GM21825 (cell line): ENCODE data around the gene FRAT2.

ENCODE experiments used
- ATAC-seq: cut with Tn5 transposase; IDR thresholded peaks from one replicate; pipeline ENCODE4 v1.9.1; 2021; ENCODE audit warnings: mild to moderate bottlenecking, moderate library complexity; ENCODE audit not compliant: unreplicated experiment

Gene FRAT2

DNA sequence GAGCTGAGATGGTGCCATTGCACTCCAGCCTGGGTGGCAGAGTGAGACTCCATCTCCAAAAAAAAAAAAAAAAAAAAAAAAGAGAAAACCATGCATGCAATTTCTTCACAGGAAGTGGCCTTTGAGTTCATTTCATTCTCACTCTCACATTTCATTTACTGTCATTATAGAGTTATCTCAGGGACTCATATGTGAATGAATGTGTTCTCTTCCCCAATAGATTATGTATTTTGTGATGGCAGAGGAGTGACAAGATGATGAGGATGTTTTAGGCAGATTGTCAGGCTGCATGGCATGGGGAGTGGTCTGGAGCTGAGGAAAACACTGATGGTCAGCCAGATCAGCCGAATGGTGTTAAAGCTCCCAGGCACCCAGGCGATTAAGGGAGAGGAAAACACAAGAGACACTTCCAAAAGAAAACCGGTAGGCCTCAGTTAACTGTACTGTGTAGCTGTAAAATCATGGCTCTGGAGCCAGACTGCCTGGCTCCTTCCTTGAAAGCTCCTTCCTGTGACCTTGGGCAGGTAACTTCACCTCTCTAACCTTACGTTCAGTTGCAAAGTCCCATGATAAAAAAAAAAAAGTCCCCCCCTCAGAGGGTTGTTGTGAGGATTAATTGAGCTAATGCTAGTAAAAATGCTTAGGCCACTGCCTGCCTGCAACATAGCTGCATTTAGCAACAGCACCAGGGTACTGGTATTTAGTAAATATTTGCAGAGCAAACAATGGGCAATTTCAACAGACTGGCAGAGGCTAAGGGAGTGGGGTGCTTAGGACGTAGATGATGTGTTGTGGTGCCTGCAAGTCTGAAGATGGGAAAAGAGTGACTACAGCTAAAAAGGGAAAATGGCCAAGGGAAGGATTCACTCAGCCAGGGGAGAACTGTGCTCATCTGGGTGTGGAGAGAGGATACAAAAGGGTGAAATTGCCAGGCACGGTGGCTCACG lies 6.9 kb downstream of the FRAT2 start:
- no peak for ATAC-seq

DNA sequence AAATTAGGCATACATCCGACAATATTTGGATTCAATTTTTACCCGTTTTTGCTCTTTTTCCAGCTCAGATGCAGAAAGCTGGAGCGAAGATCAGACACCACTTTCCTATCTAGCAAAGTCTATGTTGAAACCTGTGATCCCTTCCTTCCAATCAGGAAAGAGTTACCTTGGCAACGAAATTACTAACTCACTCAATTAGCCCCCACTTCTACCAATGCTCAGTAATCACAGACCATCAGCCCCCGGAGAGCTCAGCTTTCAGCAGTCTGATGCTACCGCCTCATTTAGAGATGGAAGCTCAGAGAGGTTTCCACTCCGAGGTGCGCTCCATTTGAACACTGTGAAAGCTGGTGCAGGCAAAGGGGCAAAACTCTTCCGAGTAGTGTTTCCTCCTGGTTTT lies 8.8 kb downstream of the FRAT2 start:
- no peak for ATAC-seq

DNA sequence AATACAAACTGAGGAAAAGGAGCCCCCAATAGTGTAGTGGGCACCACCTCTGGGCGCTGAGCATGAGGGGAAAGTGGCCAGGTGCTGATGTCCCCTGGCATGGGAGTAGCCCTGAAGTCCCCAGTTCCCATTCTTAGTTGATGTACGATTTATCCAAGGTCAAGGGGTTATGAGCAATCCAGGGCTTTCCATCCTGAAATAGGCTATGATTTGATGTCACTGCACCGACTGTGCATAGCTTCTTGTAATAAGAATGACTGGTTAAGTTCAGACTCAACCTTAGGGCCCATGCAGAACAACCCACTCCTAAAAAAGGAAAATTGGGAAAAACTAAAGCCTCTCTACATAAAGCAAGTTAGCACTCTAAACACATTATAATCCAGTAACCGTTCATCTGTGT lies 11.0 kb downstream of the FRAT2 start:
- no peak for ATAC-seq

DNA sequence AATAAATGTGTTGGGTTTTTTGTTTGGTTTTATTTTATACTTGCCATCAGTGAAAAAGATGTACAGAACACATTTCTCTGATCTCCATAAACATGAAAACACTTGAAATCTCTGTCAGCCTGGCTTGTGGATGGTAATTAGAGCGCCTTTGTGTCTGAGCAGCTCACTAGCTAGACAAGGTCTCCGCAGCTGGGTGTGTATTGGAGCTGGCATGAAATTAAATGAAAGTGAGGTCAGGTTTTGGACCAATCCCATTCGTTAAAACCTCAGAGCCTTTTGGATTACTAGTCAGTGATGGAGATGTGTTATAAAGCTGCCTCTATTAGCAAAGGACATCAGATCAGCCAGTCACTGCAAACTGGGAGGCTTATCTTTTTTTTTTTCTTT lies 12.7 kb downstream of the FRAT2 start:
- no peak for ATAC-seq

DNA sequence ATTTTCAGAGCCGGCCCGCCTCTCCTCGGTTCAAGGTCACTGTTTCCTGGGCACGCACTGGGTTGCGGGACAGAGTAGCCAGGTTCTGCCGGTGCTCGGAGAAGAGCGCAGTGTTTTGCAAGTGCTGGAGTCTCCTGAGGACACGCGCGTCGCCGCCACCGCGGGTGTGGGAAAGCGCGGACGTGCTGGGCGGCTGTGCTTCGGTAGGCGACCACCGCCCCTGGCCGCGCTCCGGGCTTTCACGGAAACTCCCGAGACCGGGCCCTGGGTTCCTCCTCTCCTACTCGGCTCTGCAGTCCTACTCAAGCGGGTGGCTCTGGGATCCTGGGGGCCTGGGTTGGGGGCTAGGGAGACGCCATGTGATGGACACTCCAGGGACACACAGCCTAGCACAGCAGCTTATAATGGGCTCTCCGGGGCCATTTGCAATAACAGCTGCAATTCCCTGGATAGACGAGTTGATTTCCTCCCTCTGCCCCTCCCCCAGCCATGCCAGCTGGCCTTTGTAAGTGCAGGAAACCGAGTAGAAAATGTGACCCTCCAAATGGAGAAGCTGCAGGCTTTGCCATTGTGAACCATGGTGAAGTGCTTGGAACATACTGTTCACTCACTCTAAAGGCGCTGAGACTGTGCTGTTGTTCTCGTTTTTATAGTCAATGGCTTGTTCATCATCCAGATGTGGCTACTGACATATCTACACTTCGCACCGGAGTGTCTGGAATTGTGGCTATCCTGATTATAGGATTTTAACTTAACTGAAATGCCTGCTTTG lies 13.3 kb downstream of the FRAT2 start:
- no peak for ATAC-seq

DNA sequence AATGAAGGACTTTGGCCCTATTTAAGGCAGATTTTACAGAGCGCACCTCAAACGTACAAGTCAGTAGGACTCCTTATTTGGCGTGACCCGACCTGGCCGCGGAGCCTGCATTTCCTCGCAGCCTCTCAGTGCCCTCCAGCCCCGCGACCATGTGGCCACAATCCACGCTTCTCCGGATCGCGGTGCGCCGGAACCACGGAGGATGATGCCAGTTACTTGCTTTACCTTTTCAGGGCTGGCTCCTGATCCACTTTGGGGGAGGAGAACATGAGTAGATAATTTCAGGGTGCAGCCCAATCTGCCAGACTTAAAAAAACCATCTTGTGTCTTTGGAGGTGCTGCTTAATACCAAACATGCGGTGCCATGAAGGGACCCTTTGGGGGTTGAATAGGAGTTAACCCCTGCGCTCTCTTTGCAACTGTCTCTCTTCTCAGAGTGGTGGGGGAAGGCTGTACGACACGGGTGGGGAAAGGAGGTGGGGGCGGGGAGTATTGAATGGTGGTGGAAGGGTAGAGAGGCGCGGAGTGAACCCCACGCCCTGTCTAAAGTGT lies 14.0 kb downstream of the FRAT2 start:
- ATAC-seq: no peak

DNA sequence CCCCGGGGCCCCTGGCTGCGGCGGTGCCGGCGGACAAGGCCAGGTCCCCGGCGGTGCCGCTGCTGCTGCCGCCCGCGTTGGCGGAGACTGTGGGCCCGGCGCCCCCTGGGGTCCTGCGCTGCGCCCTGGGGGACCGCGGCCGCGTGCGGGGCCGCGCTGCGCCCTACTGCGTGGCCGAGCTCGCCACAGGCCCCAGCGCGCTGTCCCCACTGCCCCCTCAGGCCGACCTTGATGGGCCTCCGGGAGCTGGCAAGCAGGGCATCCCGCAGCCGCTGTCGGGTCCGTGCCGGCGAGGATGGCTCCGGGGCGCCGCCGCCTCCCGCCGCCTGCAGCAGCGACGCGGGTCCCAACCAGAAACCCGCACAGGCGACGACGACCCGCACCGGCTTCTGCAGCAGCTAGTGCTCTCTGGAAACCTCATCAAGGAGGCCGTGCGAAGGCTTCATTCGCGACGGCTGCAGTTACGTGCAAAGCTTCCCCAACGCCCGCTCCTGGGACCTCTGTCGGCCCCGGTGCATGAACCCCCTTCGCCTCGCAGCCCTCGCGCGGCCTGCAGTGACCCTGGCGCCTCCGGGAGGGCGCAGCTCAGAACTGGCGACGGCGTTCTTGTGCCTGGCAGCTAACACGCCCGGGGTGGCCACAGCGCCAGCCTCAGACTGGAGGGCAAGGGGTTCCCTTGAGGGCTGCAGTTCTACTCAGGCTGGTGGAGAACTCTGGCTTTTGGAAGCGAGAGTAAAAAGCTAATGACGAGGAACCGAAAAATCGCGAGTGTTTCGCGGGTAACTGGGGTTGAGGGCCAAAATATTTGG lies 14.7 kb downstream of the FRAT2 start:
- ATAC-seq: peak; percentile 42

DNA sequence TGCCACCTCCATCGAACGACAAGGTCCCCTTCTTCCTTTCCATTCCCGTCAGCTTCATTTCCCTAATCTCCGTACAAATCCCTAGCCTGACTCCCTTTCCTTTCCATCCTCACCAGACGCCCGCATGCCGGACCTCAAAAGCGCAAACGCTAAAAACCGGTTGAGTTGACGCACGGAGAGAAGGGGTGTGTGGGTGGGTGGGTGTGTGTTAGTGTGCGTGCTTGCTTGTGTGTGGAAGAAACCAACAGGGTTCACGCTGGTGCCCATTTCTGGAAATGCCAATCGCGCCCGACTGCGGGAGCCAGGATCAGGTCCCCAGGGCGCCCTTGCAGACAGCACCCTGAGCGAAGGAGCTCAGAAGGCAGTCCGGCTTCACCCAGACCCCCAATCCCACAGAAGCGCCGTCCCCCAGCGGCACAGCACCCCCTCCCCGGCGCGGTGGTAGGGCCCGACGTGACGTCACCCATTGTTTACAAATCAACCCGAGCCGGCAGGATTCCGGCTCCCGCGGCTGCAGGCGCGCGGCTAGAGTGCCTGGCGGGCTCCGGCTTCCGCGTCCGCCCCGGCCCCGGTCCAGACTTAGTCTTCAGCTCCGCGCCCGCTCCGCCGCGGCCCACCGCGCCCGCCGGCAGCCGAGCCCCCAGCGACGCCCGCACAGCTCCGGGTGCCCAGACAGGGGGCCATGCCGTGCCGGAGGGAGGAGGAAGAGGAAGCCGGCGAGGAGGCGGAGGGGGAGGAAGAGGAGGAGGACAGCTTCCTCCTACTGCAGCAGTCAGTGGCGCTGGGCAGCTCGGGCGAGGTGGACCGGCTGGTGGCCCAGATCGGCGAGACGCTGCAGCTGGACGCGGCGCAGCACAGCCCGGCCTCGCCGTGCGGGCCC lies 15.5 kb downstream of the FRAT2 start, which contains the start of gene FRAT1:
Gene FRAT1, plus strand, starts transcription at position 500 of the 880 bp plus-strand sequence. Its CDS starts 183 bp downstream, at position 683.
- ATAC-seq: peak; percentile 61

DNA sequence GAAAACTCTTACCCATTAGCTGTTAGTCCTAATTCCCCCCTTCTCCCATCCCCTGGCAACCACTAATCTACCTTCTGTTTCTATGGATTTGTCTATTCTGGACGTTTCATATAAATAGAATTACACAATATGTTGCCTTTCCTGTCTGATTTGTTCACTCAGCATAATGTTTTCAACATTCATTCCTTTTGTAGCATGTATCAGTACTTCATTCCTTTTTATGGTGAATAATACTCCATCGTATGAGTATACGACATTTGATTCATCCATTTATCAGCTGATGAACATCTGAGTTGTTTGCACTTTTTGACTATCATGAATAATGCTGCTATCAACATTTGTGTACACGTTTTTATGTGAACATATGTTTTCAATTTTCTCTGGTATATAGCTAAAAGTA lies 19.9 kb downstream of the FRAT2 start:
- no peak for ATAC-seq

DNA sequence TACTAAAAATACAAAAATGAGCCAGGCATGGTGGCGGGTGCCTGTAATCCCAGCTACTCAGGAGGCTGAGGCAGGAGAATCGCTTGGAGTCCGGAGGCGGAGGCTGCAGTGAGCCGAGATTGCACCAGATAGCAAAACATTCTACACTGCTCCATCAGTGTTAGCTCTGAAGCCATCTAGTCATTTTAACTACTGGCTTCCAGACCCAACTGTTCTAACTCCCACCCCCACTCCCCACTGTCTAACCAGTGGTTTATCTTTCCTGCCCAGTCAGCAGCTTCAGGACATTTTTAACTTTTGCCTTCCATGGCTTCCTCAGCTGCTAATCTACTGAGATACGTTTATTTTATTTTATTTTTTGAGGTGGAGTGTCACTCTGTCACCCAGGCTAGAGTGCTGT lies 21.6 kb downstream of the FRAT2 start:
- ATAC-seq: no peak

DNA sequence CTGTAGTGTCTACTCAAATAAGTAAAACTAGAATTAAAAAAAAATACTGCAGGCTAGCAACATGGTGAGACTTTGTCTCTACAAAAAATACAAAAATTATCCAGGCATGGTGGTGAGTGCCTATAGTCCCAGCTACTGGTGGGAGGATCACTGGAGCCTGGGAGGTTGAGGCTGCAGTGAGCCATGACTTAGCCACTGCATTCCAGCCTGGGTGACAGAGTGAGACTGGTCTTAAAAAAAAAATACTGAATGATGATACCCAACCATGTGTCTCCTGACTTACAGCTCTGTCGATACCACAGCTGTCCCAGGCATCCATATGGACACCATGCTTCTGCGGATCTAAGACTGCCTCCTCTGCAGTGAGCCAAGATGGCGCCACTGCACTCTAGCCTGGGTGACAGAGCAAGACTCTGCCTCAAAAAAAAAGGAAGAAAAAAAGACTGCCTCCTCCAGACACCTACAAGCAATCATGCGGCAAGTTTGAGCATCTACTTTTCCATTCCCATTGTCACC lies 23.4 kb downstream of the FRAT2 start:
- no peak for ATAC-seq

DNA sequence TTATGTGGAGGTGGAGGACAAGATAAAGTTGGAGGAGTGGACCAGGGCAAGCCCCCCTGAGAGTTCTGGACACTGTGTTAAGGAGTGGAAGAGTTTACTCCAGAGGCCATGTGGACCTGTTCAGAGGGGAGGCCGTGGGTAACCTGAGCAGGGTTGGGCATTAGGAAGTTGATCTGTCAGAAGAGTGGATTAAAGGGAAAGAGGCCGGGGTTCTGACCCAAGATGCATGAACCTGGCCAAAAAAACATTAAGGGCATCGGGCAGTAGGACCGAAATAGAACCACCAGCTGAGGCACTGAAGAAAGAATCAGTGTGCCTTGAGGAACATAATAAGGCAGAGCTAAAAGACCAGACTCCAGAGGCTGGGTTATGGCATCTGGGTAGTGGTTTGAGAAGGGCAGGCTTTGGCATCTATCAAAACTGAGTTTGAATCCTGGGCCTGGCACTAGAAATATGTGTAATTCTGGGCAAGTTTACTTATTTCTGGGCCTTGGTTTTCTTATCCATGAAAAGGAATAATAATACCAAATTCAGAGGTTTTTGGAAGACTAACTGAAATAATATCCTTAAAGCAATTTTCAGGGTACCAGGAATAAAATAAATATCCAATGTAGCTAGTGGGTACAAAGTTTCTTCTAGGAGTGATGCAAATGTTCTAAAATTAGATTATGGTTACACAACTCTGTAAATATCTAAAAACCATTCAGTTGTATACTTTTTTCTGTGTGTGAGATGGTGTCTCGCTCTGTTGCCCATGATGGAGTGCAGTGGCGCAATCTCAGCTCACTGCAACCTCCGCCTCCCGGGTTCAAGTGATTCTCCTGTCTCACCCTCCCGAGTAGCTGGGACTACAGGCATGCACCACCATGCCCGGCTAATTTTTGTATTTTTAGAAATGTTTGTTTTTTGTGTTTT lies 26.4 kb downstream of the FRAT2 start:
- ATAC-seq: no peak

DNA sequence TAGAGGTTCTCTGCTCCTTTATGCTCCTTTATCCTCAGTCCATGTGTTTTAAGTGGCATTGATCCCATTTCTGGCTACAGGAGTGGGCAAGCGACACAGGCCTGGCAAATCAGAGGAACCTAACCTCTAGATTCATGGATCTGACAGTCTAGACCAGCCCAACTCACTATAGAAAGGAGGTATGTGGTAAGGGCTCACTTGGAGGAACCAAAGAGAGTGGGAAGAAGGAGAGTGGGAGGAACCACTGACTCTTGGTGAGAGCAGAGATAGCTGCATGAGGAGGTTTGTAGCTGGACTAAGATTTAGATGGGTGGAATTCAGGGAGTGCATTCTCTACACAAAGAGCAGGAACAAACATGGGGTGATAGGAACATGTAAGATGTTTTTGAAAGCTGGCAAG lies 27.1 kb downstream of the FRAT2 start:
- ATAC-seq: no peak

DNA sequence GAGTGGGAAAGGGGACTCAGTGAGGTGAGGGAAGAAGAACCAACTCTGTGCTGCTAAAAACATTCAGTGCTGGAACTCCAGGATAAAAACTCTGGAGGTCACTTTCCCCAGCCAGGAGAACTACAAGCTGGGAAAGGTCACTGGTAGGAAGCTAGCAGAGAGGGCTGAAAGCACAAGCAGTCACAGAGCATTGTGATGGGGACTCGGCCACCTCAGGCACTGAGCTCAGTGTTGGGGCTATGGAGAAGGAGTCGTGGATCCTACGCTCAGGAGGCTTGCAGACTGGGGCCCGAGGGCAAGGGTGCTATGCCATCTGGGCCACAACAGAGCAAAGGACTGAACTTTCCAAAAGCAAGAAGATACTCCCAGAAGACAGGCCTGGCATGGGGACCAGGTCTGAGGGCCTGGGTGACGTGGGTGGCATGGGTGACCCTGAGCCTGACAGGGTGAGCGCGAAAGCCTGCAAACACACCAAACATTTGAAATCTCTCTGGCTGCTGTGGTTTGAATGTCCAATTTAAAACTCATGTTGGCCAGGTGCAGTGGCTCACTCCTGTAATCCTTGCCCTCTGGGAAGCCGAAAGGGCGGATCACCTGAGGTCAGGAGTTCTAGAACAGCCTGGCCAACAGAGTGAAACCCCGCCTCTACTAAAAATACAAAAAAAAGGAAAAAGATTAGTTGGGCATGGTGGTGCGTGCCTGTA lies 32.3 kb downstream of the FRAT2 start:
- ATAC-seq: no peak

DNA sequence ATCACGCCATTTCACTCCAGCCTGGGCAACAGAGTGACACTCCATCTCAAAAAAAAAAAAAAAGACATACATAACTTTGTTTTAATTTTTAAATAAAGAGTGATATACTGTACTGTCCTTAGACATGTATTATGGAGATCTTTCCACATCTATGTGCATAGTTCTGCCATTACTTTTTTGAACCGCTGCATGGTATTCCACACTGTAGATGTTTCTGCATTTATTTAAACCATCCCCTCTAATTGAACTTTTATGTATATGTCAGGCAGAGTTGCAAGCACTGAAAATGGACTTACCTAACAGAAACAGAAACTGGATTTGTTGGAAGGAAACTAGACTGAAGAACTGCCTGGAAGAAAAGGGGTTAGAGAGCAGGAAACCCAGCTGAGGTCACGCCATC lies 33.5 kb downstream of the FRAT2 start:
- no peak for ATAC-seq

DNA sequence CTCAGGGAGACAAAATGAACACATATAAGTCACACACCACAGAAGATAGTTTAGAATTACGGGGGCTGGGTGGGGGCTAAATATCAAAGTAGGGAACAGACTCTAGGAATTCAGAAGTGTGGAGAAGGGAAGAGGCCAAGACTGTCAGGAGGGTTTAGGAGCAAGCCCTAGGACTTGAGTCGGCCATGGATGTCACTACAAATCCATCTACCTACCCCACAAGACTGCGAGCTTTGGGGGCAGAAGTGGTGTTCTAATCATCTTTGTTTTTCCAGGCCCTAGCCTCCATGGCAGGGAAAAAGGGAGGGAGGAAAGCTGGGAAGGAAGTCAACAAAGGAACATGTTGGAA lies 36.3 kb downstream of the FRAT2 start:
- no peak for ATAC-seq

DNA sequence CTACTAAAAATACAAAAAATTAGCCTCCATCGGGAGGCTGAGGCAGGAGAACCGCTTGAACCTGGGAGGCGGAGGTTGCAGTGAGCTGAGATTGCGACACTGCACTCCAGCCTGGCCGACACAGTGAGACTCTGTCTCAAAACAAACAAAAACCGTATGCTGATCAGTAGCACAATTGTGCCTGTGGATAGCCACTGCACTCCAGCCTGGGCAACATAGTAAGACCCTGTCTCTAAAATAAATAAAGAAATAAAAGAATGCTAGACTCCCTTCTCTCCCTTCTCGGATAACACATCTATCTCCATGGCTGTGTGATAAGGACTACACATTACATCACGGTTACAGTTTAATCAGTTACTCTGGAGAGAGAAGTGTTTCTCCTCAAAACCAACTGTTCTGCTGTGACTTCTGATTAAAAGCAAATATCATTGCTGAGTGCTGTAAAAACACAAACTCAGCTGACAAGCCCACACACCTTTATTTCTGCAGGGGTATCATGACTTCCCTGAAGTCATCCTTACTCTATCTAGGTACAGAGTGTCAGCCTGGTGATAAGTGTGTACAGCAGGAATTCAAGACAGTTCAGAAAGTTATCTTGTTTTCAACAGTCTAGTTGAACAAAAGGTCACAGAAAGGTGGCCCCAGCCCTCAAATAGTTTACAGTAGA lies 36.8 kb downstream of the FRAT2 start:
- no peak for ATAC-seq

DNA sequence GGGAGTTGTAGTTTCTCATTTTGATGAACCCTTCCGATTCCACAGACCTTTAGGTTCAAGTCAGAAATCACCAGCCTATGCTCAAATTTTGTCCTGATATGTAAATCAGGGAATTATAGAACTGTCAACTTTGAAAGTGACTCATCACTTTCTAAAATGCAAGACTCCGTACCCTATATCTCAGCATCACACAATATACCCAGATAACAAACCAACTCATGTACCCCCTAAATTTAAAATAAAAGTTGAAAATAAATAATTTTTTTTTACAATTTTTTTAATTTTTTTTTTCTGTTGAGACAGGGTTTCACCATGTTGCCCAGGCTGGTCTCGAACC lies 41.7 kb downstream of the FRAT2 start:
- ATAC-seq: no peak
